GM18519 (cell line): Measurements from ENCODE around the gene DNM2.
"Not testable (repeated sequence)": the region's sequence is repeated elsewhere in the genome, so short reads cannot be mapped to it uniquely, and the experiment has no call there.

ENCODE experiments used
- ATAC-seq: cut with Tn5 transposase; IDR thresholded peaks from one replicate; pipeline ENCODE4 v1.9.1; 2021; ENCODE audit warnings: mild to moderate bottlenecking, moderate library complexity; ENCODE audit not compliant: unreplicated experiment, low FRiP score

The DNM2 gene

DNA sequence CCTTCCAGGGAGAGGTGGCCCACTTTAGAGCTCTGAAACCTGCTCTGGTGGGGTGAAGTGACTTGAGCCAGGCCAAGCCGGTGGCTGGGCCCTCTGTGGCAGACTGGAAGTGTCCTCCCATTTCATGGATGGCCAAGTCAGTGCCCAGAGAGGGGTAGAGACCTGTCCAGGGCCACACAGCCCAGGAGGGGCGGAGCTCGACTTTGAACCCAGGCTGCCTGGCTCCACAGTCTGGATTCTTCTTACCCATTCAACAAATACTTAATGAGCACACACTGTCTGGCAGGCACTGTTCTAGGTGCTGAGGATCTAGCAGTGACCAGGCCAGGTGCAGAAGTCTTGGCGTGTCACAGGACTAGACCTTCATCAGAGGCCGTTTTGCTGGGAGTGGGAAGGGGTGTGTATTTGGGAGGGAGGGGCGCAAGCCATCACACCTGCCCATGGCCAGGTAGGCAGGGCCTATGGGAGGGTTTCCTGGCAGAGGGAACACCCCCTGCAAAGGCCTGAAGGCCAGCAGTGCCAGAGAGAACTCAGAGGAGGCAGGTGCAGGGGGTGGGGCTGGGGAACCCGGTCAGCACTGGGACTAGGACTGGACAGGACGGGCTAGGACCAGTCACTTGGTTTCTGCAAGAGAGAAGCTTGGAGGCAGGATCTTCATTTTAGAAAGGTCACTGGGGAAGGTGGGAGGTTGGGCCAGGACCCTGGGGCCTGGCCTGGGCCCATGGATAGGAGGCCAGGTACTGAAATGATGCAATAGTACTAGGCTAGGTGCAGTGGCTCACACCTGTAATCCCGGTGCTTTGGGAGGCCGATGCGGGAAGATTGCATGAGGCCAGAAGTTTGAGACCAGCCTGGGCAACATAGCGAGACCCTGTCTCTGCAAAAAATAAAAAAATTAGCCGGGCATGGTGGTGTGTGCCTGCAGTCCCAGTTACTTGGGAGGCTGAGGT, 31.8 kb downstream of the DNM2 start:
- no peak for ATAC-seq

DNA sequence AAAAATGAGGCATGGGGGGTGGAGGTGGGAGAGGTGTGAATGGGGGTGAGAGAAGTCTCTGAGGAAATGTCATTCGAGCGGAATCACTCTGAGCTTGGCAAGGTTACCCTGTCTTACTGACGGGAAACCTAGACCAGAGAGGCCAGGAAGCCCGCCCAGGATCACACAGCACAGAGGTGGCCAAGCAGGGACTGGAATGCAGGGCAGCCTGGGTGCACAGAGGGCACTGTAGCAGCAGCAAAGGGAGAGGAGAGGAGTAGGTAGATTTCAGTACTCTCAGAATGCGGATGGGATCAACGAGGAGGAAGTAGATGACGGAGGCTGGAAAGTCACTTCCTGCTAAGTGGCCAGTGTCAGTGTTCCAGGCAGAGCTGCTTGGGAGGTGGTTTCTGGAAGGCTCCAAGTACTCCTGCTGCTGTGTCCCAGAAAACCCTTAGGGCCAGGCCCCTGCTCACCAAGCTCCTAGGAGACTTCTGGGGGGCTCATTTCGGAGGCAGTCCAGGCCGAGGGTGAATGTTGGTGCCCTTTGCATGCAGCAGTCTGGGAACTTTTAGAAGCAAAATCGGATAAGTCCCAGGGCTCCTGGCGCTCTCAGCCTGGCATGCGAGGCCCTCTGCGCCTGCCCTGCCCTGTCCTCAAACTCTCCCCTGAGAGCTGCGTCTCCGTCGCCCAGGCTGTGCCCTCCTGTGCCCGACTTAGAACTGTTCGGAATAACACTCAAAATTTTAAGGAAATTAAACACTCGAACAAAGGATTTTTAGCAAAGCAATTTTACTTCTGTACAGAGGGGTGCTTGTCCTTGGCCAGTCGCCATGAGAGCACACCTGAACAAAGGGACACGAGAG, 33.5 kb downstream of the DNM2 start:
- ATAC-seq: no peak

DNA sequence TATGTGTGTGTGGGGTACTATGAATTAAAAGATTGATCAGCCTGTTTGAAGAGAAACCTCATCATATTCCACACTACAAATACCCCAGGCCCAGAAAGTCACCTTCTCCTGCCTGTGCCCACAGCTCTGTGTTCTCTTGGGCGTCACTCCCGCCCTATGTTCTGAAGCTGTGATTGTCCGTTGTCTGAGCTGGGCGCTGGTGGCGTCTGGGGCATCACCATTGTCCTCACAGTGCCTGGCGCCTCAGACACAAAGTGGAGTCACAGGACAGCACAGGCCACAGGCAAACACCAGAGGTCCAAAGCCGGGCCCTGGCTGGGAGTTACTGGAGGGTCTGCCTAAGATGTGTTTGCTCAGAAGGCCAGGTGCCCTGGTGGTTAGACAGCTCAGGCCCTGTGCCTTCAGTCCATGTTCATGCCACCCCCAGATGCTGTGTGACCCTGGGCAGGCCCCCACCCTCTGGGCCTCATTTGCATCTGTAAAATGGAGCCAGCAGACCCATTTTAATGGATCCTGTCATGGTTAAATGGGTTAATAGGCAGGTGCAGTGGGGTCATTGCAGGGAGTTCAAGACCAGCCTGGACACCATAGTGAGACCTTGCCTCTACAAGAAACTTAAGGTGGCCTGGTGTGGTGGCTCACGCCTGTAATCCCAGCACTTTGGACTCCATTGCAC, 34.5 kb downstream of the DNM2 start:
- no peak for ATAC-seq

DNA sequence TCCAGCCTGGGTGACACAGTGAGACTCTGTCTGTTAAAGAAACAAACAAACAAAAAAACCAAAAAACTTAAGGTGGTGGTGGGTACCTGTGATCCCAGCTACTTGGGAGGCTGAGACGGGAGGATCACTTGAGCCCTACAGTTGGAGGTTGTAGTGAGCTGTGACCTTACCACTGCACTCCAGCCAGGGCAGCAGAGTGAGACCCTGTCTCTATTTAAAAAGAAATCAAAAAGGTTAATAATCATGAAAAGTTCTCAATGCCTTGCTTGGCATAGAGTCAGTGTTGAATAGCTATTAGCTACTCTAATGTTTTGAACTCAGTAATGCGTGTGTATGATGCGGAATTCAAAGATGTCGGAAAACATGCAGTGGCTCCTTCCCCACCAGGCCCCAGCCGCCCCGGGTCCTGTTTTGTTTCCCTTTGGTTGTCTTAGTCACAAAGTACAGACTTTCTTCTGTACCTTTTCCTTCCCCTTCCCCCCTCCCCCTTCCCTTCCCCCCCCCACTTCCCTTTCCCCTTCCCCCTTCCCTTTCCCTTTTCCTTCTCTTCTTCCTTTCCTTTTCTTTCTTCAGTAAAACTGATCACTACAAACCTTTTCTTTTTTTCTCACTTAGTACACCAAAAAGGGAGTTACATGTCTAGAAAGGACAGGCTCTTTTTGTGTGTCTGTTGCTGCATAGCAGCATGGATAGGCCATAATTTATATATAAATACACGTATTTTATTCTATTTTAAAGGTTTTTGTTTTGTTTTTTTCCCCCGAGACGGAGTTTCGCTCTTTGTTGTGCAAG, 35.2 kb downstream of the DNM2 start:
- no peak for ATAC-seq

DNA sequence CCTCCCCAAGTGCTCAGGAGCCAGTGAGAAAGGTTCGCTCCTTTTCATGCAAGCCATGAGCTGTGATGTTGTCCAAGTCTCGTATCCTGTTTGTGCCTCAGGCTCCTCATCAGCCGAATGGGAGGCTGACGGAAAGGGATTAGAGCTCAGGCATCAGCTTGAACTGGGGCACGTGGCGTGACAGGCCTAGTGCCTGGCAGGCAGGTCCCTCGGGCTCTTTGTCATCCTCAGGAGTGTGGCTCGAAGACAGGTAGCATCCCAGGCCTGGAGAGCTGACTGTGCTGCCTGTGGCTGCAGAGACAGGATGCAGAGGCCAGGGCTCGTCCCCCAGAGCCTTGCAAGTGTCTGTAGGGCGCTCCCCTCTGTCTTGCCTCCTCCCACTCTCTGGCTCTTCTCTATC, 38.5 kb downstream of the DNM2 start:
- ATAC-seq: no peak

DNA sequence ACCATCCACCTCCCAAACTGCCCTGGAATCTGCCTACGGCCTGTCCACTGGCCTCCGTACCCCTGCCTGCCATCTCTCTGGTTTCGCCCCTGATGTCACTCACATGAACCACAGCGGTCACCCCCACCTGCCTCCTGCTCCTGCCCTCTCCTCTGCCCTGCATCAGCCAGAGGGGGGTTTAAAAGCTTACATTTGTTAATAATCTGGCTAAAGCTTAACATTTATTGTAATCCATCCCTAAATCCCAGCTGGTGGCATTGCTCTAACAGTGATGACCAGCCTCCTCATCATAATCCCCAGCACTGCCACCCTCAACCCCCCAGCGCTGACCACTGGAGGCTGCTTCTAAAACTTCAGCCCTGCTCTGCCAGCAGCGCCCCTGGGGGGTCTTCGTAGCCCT, 38.9 kb downstream of the DNM2 start:
- no peak for ATAC-seq

DNA sequence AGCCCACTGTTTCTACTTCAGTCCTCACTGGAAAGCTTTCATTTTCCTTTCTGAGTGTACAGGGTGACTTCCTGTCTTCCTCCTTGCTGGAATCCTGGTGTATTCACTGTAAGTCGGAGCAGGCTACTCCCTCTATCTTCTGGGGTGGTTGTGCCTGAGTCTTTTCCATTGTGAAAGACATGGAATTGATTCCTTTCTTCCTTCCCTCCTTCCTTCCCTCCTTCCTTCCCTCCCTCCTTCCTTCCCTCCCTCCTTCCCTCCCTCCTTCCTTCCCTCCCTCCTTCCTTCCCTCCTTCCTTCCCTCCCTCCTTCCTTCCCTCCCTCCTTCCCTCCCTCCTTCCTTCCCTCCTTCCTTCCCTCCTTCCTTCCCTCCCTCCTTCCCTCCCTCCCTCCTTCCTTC, 40.2 kb downstream of the DNM2 start:
- not testable (repeated sequence) for ATAC-seq

DNA sequence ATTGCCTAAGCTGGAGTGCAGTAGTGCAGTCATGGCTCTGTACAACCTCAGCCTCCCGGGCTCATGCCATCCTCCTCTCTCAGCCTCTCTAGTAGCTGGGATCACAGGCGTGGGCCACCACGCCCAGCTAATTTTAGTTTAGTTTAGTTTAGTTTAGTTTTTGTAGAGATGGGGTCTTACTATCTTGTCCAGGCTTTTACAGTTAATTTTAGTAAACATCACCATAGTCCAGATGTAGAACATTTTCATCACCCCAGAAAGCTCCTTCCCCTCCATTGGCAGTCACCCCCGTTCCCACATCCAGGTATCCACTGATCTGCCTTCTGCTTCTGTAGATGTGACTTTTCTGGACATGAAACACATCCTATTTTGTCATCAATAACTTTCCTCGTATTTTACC, 41.1 kb downstream of the DNM2 start:
- ATAC-seq: no peak

DNA sequence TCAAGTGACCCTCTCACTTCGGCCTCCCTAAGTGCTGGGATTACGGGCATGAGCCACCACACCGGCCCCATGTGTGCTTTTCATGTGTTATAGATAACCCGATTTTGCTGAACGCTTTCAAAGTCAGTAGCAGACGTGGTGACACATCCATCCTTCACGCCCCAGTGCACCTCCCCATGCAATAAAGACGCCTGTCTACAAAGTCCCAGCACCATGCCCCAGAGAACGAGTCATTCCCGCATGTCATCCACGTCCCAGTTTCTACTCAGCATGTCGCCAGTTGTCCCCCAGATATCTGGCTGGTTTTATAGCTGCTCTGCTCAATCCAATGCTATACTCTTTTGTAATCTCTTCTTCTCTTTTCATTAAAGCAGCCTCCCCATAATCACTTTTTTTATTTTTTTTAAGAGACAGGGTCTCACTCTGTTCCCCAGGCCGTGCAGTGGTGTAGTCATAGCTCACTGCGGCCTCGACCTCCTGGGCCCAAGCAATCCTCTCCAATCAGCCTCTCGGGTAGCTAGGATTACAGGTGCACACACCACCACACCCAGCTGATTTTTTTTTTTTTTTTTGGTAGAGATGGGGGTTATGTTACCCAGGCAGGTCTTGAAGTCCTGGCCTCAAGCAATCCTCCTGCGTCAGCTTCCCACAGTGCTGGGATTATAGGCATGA, 42.5 kb downstream of the DNM2 start:
- ATAC-seq: no peak

DNA sequence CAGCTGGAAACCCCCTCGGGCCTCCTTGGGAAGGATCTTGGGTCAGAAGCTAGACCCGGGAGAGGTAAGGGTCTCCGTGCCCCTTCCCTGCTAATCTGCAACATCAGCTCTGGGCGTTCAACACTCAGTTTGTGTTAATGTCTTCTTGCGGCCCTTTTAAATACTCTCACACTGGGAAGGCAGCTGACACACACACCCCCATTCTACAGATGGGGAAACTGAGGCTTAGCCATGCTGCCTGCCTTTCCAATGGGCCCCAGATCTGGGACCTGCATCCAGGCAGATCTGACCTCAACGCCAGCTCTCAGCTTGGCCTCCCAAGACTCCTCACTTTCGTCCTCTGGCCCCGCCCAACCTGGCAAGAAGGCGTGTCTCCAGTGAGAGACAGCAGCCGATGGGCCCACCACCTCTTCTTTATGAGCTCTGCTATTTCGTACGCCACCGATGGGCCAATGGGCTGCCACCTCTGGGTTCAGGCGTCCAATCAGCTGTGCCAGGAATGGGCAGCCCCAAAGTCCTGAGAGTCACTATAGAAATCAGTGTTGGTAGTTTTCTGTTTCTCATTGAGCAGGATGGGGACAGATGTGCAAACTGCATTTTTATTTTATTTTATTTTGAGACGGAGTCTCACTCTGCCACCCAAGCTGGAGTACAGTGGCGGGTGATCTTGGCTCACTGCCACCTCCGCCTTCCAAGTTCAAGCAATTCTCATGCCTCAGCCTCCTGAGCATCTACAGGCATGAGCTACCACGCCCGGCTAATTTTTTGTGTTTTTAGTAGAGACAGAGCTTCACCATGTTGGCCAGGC, 43.8 kb downstream of the DNM2 start:
- no peak for ATAC-seq

DNA sequence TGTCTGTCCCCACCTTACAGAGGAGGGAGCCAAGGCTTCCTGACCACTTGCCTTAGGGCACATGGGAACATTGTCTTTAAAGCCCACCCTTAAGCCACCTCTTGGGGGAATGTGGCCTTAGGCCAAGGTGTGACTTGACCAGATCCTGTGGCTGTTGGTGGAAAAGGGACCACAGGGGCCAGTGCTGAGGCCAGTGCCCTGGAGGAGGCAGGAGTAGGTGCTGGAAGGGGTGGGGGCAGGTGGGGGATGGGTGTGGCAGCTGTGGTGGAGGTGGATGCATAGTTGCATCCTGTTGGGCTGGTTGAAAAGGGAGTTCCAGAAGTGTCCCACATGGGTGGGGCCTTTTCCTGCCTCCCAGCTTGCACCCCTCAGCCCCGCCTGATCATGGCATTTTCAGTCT, 44.8 kb downstream of the DNM2 start:
- ATAC-seq: no peak

DNA sequence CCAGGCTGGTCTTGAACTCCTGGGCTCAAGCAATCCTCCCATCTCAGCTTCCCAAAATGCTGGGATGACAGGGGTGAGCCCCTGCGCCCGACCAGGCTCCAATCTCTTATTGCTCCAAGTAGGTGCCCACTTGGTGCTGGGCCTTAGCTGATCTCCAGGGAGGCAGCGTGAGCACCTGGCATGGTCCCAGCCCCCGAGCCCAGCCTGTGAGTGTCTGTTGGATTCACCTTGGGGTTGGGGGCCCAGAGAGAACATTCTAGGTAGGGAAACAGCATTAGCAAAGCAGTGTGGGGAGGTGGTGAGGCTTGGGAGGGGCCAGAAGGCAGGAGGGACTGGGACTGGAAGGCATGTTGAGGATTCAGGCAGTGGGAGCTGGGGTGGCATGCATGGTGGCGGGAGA, 45.5 kb downstream of the DNM2 start:
- no peak for ATAC-seq

DNA sequence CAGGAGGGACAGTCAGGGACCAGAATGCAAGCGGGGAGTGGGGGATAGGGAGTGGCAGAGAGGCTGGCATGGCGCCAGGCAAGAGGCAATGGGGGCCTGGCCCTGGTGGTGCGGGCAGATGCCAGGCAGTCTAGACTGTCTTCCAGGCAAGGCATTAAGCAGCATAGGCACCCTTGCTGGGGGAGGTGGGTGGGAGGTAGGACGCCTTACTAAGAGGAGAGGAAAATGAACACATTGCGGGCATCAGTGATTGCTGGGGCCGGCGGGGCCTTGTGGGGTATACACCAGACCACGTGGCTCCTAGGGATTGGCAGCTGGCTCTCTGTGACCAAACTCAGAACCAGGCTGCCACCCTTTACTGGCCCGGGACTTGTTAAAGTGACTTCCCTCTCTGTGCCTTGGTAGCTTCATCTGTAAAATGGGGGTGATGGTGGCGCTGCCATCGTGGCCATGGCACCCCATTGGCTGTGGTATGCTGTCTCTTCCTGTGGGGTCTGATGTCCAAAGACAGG, 46.0 kb downstream of the DNM2 start:
- no peak for ATAC-seq

DNA sequence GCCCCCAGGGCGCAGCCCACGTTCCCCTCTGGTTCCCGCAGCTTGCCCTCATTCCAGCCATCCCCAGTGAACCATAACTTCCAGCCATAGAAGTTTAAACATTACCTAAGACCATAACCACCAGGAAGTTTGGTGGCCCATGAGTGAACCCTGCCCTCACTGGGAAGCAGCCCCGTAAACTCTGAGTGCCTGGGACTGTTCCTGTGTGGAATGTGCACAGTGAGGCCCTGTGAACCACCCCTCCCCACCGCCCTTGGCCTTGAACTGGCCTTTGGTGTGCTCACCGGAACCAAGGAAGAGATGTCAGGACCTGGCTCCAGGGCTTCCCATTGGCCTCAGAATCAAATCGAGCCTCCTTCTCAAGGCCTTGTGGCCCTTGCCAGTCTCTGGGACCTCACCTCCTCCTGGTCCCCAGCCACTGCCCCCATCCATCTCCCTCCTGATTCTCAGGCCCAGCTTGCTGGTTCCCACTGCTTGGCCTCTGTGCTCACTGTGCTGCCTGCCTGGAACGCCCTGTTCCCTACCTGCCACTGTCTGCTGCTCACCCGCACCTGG, 46.5 kb downstream of the DNM2 start:
- no peak for ATAC-seq

DNA sequence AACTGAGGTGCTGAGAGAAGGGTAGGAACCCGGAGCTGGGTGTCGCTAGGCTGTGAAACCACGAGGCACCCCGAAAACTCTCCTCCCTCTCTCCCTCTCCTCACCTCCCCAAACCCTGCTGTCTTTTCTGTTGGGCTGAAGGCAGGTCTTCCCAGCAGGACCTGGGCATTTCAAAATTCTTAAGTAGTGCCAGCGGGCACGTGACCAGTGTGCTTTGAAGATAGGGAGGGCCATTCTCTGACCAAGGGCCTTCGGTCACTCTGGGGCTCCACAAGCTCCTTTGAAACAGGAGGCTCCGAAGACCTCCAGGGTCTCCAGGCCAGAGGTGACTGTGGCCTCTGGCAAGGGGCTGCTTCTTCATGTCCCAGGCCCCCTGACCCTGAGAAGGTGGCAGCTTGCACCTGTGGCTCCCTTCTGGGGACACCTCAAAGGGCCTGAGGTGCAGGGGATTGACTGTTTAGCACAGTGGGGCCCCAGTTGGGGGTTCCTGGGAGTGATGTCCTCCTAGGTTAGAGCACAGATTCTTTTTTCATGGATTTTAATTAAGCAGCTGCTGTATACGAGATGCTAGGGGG, 48.3 kb downstream of the DNM2 start:
- ATAC-seq: no peak

DNA sequence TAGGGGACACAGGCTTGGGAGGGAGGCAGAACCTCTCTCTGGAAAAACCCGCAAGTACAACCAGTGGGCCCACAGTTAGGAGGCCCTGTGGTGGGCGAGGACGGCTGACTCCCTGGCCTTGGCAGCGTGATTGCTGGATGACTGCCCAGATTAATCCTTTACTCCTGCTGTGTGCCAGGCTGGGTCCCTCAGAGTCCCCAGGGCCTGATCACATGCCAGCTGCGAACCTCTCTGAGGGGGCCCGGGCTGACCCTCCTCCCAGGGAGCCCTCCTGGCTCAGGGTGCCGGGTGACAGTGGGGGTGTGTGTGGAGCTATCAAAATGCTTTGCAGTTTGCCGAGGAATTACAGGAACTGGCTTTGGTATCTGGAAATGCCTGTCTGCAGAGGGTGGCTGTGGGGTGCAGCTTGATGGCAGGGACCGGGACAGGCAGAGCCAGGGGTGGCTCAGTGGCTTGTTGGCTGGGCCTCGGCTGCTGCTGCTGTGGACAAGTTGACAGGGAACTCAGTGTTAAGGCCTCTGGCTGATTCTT, 48.9 kb downstream of the DNM2 start:
- no peak for ATAC-seq

DNA sequence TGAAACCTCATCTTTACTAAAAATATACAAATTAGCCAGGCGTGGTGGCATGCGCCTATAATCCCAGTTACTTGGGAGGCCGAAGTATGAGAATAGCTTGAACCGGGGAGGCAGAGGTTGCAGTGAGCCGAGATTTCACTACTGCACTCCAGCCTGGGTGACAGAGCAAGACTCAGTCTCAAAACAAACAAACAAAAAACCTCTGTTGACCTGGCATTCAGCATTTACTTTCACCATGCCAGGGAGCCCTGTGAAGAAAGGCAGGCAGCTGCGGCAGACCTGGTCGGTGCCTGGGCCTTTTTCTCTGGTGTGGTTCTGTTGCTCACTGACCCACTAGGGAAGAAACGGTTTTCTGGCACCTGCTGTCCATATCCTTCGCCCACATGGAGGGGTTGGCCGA, 49.8 kb downstream of the DNM2 start:
- no peak for ATAC-seq

DNA sequence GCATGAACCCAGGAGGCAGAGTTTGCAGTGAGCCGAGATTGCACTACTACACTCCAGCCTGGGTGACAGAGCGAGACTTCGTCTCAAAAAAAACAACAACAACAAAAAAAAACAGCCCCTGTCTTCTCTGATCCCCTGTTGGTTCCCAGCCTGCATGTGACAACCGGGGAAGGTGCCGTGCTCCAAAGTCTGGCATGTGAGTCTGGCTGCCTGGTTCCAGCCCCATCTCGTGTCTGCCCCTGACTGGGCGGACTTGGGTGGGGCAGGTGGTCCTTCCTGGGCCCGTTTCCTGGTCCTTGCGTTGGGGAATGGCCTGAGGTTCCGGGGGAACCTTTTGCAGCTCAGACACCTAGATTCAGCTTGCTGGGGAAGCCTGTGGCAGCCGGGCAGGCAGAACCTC, 50.5 kb downstream of the DNM2 start:
- no peak for ATAC-seq
